GM13976 (cell line): ENCODE results near the gene SPTBN2.
A peak's percentile ranks its signal among the peaks of the same experiment; 100 is the strongest.
"Not testable (repeated sequence)": the region's sequence is repeated elsewhere in the genome, so short reads cannot be mapped to it uniquely, and the experiment has no call there.

ENCODE experiments used
- DNase-seq: peaks from one replicate; pipeline ENCODE4 v3.0.0; 2012; ENCODE audit warnings: low spot score
- CTCF ChIP-seq: IDR thresholded peaks from 2 replicates; pipeline ENCODE4 v1.5.1; 2012; ENCODE audit warnings: borderline replicate concordance, mild to moderate bottlenecking; ENCODE audit not compliant: insufficient read depth; ENCODE audit errors: extremely low read depth, missing control alignments, control extremely low read depth
- in situ Hi-C: fragments of 300-500 bp; cut with MboI; formaldehyde crosslinking; loops from one replicate; pipeline ENCODE4 v1.12.0; 2022; ENCODE audit warnings: low sequenced_read_pairs, mixed read lengths, inconsistent platforms; ENCODE audit not compliant: unreplicated experiment

SPTBN2 gene

GRCh38 chr11:66643745-66644437, 85.1 kb downstream of the SPTBN2 start:
- no peak for TF ChIP-seq CTCF

GRCh38 chr11:66641834-66642233, 87.2 kb downstream of the SPTBN2 start:
- in situ Hi-C loops, result no loop called here
- no peak for TF ChIP-seq CTCF

More at GRCh38 chr11:66643745-66644437, 85.1 kb downstream of the SPTBN2 start:
- in situ Hi-C loops, result no loop called here
- DNase-seq, result no peak

GRCh38 chr11:66639814-66640340, 89.1 kb downstream of the SPTBN2 start:
- in situ Hi-C loops, DNase-seq: not testable (repeated sequence)

More at GRCh38 chr11:66641834-66642233, 87.2 kb downstream of the SPTBN2 start:
- no peak for DNase-seq

GRCh38 chr11:66639066-66639813, 89.8 kb downstream of the SPTBN2 start:
- no peak for TF ChIP-seq CTCF
- in situ Hi-C loops, result no loop called here
- no peak for DNase-seq

- TF ChIP-seq CTCF, result no peak
- peak; percentile 98 for DNase-seq
- in situ Hi-C loops, result no loop called here
Observed at GRCh38 chr11:66638177-66639065, 90.6 kb downstream of the SPTBN2 start, which contains the start of gene RBM4. Gene RBM4, plus strand, starts transcription at chr11:66638703. Its CDS starts 1,009 bp downstream, at chr11:66639712.

GRCh38 chr11:66637557-66638176, 91.3 kb downstream of the SPTBN2 start:
- no peak for DNase-seq
- in situ Hi-C loops, result no loop called here
- TF ChIP-seq CTCF, result no peak
